Left forelimb (tissue), 1 donor: Measurements from ENCODE around the gene FGF23.

ENCODE experiments used
- DNase-seq: peaks from one replicate; pipeline ENCODE4 v3.0.0-alpha.2; 2018; ENCODE audit warnings: low spot score

The FGF23 gene

GRCh38 chr12:4383304-4383865 is 3.9 kb upstream of the FGF23 start:
- no peak for DNase-seq

- DNase-seq, result no peak
These were observed 820 bp upstream of the FGF23 start for GRCh38 chr12:4380332-4380731.

- no peak for DNase-seq
These were observed 740 bp downstream of the FGF23 start for GRCh38 chr12:4378772-4379171.

DNA sequence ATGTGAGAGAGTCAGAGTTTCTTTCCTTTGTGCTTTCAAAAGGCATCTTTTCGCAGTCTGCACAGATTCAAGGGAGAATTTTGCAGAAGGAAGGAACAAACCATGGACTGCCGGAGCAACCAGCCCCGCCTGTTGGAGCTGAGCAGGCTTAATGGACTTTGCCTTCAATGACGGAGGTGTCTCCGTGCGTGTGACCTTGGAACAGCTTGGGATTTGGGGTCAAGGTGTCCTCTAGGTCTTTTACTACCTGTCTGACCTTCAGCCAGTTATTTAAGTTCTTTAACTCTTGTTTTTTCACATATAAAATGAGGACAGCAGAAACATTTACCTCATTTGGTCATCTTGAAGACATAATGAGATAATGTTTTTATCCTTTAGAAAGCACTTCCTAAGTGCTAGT is 4.1 kb downstream of the FGF23 start:
- DNase-seq, result no peak

GRCh38 chr12:4372653-4373052 is 6.9 kb downstream of the FGF23 start:
- no peak for DNase-seq

DNA sequence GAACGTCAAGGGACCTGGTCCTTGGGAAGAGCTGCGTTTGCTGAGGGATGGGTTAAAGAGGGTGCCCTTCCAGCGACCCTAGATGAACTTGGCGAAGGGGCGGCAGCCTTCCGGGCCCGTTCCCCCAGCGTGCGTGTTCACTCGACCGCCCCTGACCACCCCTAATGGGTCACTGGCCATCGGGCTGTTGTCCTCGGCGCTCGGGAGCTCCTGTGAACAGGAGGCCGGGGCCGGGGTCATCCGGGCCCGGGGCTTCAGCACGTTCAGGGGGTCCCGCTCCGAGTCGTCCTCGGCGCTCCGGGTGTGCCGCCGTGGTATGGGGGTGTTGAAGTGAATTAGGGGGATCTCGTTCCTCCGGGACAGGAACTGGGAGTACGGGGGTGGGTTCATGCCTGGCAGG is 9.2 kb downstream of the FGF23 start:
- no peak for DNase-seq

- no peak for DNase-seq
These were observed 10.0 kb downstream of the FGF23 start for GRCh38 chr12:4369548-4369947.

GRCh38 chr12:4366090-4366489 is 13.4 kb downstream of the FGF23 start:
- no peak for DNase-seq

DNA sequence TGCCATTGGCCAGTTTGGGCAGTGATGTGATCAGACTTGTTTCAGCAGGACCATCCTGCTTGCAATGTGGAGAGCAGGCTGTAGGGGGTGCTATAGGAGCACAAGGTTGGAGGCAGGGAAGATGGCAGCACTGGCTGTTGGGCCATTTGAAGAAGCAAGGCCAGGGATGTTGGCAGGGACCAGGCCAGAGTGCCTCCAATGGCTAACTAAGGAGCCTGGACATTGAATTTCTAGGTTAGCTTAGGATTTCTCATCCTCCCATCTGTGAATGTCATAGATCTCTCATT is 23.5 kb downstream of the FGF23 start:
- DNase-seq, result no peak

- no peak for DNase-seq
These were observed 24.1 kb downstream of the FGF23 start for GRCh38 chr12:4355156-4356040.

DNA sequence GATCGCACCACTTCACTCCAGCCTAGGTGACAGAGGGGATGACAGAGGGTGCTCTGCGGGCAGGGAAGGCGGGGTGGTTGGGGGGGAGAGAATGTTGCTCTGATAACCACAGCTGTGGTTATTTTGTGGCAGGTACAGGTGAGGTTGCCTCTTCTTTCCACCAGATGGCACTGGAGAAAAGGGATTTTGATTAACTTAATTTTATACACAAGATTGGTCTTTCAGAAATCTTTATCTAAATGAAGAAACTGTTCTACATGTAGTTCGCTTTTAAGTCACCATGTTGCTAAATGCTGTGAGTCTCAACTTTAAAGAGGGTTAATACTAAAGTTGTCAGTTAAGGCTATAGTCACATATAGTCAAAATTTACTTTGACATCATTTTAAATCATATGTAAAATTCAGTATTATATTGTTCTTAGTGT is 25.7 kb downstream of the FGF23 start:
- DNase-seq, result no peak

- no peak for DNase-seq
These were observed 32.6 kb downstream of the FGF23 start for GRCh38 chr12:4346931-4347330.

DNA sequence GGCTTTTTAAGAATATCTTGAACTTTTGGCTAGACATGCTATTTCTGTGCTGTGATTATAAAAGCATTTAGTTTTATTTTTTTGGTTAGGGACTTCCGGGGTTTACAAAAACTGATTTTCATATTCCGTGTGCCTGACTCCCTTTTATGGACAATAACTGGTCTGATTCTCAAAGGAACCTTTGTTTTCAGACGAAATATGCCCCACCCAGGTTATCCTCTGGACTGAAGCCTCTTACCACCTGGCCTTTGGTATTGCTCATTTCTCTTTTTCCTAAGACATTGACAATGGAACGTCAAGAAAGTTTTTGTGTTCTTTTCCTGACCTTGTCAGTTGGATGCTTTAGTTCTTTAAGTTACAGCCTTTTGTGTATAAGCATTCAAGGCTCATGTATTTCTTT is 47.7 kb downstream of the FGF23 start:
- DNase-seq, result no peak

- no peak for DNase-seq
These were observed 48.3 kb downstream of the FGF23 start for GRCh38 chr12:4331221-4331620.

GRCh38 chr12:4330203-4330602 is 49.3 kb downstream of the FGF23 start:
- no peak for DNase-seq

DNA sequence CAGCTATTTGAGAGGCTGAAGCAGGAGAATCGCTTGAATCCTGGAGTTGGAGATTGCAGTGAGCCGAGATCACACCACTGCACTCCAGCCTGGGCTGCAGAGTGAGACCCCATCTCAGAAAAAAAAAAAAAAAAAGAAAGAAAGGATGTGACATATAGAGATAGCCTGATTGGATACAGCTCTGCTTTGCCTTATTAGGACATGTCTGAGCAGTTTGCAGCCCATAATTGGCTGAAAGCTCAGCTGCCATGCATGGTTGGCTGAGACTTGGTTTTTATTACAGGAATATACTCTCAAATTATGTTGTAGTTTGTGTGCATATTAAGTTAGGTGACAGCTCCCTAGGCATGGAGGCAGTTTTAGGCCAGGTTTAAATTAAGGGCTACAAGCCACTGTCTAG is 52.2 kb downstream of the FGF23 start:
- no peak for DNase-seq

DNA sequence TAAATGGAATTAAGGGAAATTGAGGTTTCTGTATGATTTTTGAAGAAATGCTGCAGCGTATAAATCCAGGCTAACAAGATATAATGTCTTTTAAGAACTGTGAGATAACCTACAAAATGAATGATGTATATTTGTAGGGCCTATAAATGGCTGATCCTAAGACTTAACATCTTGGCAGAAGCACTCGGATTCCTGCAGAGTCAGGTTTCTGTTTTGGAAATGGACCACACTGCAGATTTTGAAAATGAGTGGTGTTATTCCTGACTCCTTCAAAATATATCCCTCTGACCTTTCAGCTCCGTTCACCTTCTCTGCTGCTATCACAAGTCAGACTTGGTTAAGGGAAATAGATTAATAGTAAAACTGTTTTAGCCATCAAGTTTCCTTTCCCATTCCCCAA is 53.5 kb downstream of the FGF23 start:
- DNase-seq, result no peak

DNA sequence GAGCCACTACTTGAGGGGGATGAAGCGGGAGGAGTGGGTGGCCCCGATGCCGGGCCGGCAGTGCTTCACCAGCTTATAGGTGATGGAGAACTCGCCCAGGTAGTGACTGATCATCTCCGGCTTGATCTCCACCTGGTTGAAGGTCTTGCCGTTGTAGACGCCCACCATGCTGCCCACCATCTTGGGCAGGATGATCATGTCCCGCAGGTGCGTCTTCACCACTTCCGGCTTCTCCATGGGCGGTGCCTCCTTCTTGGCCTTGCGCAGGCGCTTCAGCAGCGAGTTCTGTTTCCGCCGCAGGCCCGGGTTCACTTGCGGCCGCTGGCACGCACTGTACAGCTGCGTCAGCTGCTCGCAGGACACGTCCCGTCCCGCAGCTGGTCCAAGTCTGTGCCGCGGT is 55.1 kb downstream of the FGF23 start:
- no peak for DNase-seq

- DNase-seq, result no peak
These were observed 56.1 kb downstream of the FGF23 start for GRCh38 chr12:4323396-4323795.

DNA sequence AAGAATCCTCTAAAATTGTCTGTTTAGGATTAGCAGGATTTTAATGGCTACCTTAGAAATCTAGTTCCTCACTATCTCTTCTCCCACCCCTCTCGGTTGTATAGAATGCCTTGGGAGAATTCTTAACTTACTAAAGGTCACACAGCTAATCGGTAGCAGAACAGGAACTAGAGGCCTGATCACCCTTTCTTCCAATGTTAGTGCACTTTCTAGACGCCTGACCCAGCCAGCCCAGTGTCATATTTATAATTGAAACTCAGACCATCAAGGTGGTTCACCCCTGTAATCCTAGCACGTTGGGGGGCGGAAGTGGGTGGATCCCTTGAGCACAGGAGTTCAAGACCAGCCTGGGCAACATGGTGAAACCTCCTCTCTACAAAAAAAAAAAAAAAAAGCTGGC is 56.8 kb downstream of the FGF23 start:
- DNase-seq, result no peak

DNA sequence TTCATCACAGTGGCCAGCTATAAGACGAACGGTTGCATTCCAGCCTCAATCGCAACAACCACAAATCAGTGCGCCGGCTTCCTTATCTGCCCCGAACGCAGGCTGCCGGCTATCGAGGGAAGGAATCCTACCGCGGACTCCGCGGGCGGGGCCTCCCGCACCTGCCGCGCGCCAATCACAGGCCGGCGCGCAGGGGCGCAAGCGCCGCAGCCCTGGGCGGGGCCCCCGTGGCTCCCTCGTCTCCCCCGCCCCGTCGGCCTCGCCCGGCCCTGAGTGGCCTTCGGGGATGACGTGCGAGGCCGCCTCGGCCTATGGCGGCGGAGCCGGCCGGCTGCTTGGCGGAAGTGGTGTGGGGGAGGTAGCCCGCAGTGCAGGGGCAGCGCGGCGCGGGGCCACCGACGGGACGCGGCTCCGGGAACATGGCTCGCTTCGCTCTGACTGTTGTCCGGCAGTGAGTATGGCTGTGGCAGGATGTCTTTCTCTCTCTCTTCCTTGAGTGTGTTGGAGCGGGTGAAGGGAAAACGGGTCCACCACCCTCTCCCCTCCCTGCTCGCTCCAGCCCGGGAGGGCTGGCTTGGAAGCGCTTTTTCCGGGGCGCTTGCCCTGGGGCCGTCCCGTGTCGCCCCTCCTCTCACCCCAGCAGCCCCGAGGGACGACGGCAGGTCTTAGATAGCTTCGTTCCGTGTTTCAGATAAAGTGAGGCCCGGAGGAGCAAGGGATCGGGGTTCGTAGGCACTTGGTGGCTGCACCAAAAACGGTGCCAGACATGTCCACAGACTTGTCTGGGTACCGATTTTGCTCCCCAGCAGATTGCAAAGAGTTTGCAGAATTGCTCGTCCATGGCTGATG is 58.4 kb downstream of the FGF23 start, which contains the start of gene TIGAR:
TSS of gene TIGAR (plus strand) at position 361 of the 849 bp plus-strand sequence. CDS start at position 420, 59 bp downstream.
- DNase-seq, result peak; percentile 94

DNA sequence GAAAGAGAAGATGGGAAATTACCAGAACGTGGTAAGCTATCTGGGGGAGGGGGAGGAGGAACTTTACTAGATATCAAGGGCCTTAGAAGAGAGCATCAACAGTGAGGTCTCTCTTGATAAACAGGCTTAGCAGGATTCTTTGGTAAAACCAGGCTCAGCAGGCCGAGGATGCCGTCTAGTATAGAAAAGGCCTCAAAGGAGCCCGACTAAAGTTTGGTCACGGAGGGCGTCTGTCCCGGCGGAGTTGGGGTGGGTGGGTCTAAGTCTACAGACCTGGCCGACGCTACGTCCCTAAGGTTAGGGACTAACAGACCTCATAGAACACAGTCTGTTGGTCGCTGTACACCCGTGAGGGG is 59.0 kb downstream of the FGF23 start:
- no peak for DNase-seq
